ENCODE results near the gene IL36G. TPM values are rescaled to one million over a fixed set of nuclear protein-coding genes. Genes with fewer than 3 reads are reported as not detected.

Gene IL36G
- total RNA-seq, 1 experiment from 2014 or later: not detected

DNA sequence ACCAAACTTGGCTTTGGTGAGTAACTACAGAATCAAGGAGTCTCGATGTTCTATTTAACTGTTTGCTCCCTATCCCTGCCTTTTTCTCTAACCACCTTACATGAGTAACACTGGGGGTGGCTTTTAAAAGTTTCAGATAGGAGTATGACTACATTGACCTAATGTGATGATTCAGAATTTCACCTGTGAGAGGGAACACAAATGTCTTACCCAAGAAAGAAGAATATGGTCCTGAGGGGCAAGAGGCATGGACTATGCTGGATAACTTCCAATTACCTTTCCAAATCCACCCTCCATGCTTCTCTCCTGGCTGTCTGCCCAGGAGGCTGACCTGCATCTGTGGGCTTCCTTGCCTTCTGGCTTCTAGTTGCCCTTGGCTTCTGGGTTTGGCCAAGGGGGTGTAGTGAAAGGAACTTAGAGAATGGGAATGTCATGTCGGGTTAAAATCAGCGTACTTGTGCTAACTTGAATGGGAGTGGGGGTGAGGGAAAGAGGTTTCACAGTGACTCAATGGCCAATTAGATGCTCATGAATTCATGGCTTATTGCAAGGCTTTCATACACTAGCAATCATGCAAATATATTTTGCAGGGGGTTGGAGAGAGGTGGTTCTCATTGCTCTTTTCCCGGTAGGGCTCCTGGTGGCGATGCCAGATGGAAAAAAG lies 5.3 kb upstream of the IL36G start:
- no peak for DNase-seq (ENCODE audit: low spot score)

DNA sequence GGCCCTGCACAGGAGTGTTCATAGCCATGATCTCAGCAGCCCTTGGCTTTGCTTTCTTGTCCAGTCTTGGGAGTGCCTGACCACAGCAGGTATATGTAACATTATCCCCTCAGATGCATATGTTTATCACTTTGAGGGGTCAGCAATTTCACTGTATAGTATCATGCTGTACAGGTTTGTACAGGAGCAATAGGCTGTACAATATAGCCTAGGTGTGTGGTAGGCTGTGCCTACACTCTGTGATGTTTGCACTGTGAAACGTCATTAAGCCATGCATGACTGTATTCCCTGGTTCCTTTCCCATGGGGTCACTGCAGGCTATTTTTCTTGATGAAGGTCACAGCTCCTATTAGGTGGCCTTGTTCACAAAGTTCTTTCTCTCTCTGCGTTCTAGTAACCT lies 4.7 kb upstream of the IL36G start:
- no peak for DNase-seq (ENCODE audit: low spot score)

DNA sequence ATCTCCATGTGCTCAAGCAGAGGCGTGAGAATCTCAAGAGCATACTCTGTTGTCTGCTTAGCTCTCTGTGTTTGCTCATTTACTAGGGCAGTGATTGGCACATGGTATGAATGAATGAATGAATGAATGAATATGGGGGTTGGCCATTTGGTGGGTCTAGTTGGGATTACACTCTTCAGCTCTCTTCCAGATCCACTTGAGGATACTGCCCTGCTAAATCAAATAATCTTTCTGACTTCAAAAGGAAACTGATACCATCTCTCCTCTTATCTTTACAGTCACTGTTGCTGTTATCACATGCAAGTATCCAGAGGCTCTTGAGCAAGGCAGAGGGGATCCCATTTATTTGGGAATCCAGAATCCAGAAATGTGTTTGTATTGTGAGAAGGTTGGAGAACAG lies 1.9 kb downstream of the IL36G start:
- no peak for DNase-seq (ENCODE audit: low spot score)

DNA sequence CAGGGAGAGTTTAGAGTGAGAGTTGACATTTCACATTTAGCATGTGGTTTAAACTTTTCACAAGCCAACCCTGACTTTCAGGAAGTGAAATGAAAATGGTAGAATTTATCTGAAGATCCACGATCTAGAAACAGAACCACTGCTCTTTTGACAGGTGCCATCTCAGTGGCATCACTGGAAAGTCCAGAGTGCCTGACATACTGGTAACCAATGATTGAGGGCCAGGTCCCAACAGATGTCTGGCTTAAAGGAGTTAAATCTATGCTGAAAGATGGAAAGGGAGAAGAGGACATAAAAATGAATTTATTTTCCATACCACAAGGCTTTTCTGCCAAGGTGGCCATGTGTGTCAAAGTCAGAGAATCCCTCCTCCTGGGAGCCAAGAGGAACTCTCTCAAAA lies 2.7 kb downstream of the IL36G start:
- no peak for DNase-seq (ENCODE audit: low spot score)

DNA sequence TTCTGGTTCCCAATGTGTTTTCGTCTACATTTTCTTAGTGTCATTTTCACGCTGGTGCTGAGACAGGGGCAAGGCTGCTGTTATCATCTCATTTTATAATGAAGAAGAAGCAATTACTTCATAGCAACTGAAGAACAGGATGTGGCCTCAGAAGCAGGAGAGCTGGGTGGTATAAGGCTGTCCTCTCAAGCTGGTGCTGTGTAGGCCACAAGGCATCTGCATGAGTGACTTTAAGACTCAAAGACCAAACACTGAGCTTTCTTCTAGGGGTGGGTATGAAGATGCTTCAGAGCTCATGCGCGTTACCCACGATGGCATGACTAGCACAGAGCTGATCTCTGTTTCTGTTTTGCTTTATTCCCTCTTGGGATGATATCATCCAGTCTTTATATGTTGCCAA lies 7.3 kb downstream of the IL36G start:
- DNase-seq (ENCODE audit: low spot score): no peak

DNA sequence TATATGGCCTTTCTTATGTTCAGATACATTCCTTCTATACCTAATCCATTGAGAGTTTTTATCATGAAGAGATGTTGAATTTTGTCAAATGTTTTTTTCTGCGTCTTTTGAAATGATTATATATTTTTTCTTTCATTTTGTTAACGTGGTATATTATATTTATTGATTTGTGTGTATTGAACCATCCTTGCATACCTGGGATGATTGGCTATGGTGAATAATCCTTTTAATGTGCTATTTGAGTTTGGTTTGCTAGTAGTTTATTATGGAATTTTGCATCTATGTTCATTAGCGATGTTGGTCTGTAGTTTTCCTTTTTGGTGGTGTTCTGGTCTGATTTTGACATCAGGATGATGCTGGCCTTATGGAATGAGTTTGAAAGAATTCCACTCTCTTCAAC lies 11.8 kb downstream of the IL36G start:
- no peak for DNase-seq (ENCODE audit: low spot score)

DNA sequence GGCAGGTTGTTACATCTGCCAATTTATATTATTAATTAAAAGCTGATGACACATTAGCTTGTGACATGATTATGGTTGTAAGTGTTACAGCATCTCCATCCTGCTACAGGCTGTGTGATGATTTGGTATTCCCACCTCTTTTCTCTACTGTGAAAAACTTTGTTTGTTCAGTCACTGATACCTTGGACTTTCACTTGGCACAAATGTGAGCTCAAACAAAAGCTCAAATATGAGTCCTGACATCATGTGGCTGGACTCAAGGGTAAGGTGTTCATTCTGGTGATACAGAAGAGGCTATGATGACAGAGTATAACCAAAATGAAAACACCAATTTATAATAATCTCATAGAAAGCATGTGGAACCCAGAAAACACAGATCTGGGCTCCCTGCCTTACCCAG lies 16.0 kb downstream of the IL36G start:
- DNase-seq (ENCODE audit: low spot score): no peak

DNA sequence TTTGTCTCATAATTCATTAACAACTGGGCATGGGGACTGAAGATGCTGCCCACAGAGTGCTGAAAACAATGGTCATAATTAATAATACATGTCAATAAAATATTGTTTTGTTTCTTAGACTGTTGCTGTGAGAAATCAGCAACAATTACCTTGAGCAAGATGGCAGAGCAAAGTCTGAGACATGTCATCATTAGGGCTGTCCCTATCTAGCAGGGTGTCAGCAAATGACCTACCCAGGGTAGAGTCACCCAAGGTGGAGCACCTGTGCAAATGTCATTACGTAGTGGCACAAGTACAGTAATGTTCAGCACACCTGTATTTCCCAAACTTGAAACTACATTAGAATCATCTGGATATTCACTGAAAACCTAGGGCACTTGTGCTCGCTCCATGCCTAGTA lies 16.8 kb downstream of the IL36G start:
- DNase-seq (ENCODE audit: low spot score): no peak

DNA sequence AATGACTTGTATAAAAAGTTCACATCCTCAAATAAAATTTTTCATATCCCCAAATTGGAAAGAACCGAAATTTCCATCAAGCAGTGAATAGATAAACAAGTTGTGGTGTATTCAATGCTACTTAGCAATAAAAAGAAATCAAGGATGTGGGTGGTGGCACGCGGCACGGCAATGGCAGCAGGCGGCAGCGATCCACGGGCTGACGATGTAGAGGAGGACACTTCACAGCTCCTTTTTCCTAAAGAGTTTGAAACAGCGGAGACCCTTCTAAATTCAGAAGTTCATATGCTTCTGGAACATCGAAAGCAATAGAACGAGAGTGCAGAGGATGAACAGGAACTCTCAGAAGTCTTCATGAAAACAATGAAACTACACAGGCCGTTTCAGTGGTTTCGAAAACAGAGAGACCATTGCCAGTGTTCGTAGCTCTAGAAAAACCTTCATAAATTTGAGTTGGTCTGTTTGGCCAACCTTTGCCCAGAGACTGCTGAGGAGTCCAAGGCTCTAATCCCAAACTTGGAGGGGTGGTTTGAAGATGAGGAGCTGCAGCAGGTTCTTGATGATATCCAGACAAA lies 17.6 kb downstream of the IL36G start:
- DNase-seq (ENCODE audit: low spot score): no peak

DNA sequence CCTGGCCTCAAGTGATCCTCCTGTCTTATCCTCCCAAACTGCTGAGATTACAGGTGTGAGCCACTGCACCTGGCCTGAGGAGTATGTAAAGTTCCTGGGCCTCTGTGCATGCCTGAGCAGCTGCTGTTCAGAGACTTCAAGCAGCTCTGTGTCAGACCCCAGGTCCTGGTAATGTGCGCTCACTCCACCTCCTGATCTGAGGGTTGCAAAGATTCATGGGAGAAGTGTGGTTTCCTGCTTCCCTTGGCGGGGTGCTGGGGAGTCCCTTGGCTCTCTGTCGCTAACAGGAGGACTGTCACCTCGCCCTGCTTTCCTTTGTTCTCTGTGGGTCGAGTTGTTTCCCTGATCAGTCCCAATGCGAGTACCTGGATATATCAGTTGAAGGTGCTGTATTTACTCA lies 18.8 kb downstream of the IL36G start:
- DNase-seq (ENCODE audit: low spot score): no peak

DNA sequence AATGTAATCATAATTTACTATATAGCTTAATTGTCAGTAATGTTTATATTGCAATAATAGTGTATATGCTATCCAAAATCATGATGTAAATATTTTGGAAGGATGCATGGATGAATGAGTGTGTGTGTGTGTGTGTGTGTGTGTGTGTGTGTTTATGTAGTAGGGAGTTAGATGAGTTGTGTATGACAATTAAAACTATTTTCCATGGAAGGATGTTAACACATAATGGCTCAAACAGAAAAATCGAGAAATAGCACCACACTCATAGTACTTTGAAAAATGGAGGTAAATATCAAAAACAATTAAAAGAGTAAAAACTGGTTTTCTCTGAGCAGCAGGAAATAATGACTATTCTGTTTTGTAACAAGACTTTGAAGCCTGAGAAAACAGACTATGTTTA lies 19.3 kb downstream of the IL36G start:
- DNase-seq (ENCODE audit: low spot score): no peak

DNA sequence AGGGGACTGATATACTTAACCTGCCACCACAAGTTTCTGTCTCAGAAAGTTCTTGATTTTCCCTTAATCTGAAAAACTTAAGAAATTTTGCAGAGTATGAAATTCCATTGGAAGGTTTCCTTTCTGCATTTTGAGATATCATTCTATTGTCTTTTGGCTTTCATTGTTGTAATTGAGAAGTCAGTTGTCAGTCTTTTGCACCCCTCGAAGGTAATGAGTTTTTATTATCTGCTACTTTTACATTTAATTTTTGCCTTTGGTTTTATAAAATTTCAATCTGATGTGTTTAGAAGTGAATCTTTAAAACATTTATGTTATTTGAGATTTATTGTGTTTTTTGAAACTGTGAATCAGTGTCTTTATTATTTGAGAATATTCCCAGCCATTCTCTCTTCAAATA lies 22.6 kb downstream of the IL36G start:
- DNase-seq (ENCODE audit: low spot score): no peak

DNA sequence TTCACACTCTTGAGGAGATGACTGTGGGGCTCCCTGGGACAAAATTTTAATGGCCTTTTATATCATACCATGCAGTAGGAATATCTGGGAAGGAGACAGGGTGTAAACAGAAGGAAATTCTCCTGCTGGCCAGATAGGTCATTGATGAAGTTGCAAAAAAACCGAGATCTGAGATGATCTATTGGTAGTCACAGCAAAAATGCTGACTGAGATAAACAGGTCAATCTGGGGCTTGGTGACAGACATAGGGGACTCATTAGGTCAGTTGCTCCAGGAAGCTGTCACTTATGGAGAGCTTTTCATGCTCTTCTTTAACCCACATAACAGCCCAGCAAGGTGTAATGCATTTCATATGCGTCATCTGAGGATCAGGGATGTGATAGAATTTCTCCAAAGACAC lies 24.9 kb downstream of the IL36G start:
- DNase-seq (ENCODE audit: low spot score): no peak

DNA sequence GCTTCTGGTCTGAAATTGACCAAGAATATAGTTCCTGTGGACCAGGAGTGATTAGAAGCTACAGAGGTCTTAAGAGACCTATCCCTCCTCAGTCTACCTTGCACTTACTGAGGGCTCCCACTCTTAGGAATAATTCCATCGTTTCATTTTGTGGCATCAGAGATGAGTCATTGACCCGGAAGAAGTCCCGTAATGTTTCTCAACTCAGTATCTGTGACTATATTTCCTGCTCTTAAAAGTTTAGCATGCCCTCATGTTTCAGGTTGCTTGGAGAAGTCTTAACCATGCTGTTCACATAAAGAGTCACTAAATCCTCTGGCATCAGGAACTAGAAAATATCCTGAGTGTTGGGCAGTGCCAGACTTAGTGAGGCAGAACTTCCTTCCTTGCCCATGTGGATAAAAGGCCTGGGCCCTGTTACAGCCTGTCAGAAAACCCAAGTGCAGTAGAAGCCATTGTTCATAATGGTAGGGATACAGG lies 27.3 kb downstream of the IL36G start, which contains the start of gene IL36A:
Gene IL36A (plus strand): TSS at position 430 of the 480 bp plus-strand sequence. CDS start 413 bp downstream, outside the sequence.
- no peak for DNase-seq (ENCODE audit: low spot score)

DNA sequence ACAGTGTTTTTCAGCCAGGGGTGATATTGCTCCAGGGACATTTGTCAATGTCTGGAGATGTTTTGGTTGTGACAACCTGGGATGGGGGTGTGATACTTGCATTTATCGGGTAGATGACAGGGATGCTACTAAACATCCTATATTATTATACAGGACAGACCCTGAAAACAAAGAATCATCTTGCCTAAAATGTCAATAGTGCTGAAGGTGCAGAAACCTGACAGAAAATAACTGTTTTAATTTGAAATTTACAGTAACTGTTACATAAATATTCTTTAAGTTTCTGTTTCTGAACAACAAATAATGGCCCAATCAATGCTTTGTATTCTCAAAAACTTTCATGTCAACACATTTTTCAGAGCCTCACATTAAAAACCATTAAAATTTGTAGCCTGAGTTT lies 29.4 kb downstream of the IL36G start:
- DNase-seq (ENCODE audit: low spot score): no peak

DNA sequence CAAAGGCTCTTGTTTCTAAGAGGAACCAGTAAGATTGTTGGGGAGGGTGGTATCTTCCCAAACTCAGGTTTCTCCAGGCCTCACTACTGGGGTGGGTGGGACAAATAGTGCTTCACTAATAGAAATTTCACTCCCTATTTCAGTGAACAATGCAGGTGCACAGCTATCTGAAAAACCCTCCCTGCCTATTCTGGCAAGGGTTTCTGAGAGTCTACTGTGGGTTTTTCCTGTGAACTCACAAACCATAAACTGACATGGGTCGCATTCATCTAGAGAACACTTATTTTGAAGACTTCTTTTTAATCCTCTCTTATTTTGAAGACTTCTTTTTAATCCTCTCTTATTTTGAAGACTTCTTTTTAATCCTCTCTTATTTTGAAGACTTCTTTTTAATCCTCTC lies 31.8 kb downstream of the IL36G start:
- no peak for DNase-seq (ENCODE audit: low spot score)

DNA sequence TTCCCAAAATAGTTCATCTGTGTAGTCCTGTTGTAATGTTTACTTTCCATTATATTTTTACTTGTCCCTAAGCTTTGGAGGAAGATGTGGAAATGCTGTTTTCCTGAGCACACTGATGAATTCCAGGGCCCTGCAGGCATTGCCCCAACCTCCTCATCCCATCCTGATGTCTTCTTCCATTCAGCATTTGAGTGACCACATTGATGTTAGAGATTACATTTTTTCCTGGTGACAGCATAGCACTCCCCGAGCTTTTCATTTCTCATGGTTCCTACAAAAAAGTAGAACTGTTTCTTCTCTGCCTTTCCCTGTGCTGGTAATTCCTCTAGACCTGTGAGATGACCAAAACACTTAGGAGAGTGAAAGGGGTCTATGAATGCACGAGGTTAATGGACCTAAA lies 32.3 kb downstream of the IL36G start:
- peak; percentile 40 for DNase-seq (ENCODE audit: low spot score)

DNA sequence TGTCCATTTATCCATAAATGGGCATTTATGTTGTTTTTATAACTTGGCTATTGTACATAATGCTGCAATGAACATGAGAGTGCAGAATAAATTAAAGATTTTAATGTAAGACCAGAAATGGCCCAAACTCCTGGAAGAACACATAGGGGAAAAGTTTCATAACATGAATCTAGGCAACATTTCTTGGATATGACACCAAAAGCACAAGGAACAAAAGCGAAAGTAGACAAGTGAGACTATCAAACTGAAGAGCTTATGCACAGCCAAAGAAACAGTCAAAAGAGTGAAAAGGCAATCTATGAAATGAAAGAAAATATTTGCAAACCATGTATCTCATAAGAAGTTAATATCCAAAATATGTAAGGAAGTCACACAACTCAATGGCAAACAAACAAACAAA lies 33.3 kb downstream of the IL36G start:
- DNase-seq (ENCODE audit: low spot score): no peak

DNA sequence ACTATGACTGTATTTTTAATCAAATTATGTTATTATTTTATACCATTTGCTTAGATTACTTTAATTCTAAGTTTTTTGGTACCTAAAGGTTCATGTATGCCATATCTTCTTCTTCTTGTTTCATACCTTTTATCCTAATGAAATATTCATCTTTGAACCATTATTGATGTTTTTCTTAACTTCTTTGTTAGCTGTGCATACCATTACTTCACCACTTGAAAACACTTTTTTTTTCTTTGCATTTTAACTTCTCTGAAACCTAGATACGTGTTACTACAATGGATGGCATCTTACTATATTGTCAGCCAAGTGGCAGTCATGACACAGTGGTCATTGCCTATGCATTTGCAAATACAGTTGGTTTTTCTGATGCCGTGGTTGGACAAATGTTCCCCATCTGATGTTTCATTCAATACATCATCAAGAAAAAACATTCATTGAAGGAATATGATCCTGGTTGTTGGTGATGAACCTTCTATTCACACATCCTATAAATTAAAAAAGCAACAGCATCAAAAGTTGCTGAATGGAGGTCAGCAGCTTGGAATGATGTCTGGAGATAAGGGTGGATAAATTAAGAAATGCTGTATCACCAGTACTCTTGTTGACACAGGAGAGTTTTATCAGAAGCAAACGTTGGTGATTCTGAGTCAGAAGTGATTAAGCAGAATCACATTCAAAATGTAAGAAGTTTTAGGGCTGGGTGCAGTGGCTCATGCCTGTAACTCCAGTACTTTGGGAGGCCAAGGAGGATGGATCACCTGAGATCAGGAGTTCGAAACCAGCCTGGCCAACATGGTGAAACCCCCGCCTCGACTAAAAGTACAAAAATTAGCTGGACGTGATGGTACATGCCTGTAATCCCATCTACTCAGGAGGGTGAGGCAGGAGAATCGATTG lies 34.9 kb downstream of the IL36G start:
- peak; percentile 94 for DNase-seq (ENCODE audit: low spot score)

DNA sequence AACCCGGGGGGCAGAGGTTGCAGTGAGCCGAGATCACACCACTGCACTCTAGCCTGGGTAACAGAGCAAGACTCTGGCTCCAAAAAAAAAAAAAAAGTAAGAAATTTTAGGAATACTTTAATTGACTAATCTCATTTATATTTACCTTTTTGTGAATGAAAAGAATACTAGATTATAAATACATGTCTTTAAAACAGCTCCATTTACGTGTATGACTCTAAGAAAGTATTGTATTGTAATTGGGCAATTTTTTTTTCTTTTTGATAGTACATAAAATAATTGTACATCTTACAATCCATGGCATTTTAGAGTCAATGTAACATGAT lies 35.5 kb downstream of the IL36G start:
- no peak for DNase-seq (ENCODE audit: low spot score)

DNA sequence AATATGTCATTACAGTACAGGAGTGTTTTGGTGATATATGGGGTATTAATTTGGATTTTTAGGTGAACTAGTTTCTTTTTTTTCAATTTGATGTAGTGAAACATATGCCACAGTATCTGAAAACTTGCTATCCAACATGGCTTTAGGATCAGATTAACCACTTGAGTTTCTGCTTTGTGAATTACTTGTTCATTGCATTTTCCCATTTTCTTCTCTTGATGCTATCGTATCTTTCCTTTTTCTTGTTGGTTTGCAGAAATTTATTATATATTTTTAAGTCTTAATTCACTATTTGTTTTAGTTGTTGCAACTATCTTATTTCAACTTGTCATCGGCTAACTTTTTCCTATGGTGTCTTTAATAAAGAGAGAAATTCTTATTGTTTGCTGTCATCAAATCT lies 36.3 kb downstream of the IL36G start:
- no peak for DNase-seq (ENCODE audit: low spot score)

DNA sequence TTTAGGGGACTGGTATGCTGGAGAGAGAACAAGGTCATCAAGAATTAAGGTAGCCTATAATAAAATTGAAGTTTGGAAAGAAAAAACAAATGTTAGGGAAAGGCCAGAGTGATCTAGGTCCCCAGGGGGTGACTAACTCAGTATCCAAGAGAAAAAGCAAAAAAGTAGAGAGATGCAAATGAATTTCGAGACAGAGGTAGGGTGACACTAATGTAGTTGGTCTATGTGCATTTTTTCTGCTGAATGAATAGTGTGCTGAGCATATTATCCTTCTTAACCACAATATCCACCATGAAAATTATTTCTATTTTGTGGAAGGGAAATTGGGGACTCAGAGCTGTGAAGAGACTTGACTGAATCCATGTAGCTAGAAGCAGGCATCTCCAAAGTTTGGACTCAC lies 37.2 kb downstream of the IL36G start:
- no peak for DNase-seq (ENCODE audit: low spot score)

DNA sequence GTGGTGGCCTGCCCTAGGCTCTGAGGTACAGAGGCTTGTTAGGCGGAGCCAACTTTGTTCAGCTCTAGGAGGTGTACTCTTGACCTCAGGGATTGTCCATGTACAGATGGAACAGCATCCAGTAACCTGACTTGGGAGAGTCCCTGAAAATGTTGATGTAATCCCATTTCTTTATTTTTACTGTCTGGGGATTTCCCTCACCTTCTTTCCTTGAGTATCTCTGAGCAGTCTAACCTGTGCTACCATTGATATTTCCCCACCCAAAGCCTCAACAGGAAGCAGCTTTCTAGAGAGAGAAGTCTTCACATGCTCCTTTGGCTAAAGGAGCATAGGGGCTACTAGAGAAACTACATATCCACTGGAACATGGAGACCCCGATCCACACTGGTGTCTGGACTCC lies 37.8 kb downstream of the IL36G start:
- DNase-seq (ENCODE audit: low spot score): no peak
